Lower leg skin (tissue), 4 donors: ENCODE measurements around the gene CPN1. TPM values are rescaled to one million over a fixed set of nuclear protein-coding genes. Genes with fewer than 3 reads are reported as not detected.

ENCODE experiments used
- DNase-seq, 2 donors: peaks; one replicate each; pipeline ENCODE4 v3.0.0-alpha.2; 2019; ENCODE audit warnings: low spot score in 2 of 2
- H3K4me3 ChIP-seq: fragments of 200-600 bp; sonication (generic); 2 replicates; pipeline ENCODE4 v1.5.1; 2017; ENCODE audit warnings: mild to moderate bottlenecking, low read depth; ENCODE audit not compliant: poor library complexity, severe bottlenecking
- POLR2A ChIP-seq, 2 donors: fragments of 450-650 bp; IDR thresholded peaks; one replicate each; pipeline ENCODE4 v1.6.1; 2016 to 2017; ENCODE audit warnings: antibody characterized with exemption in 2 of 2, mild to moderate bottlenecking in 1 of 2, moderate library complexity in 1 of 2
- WGBS, 2 donors: methylation state at CpG; one replicate each; pipeline ENCODE4 v1.1.5; 2018; 5-methylcytosine and 5-hydroxymethylcytosine counted together
- intact Hi-C: fragments of 100-400 bp; cut with DNase I; formaldehyde crosslinking; loops from one replicate; pipeline ENCODE4 v1.15.0; 2023; ENCODE audit warnings: low total_unique reads
- total RNA-seq, 4 donors: library from RNA; depleted of rRNA; stranded (reverse); fragments of >200 nt; gene quantifications; one replicate each; pipeline ENCODE4 v1.1.0, GENCODE V29; 2016
- TF ChIP-seq, protein P1 (sequence below), 3 donors: fragments of 450-650 bp; IDR thresholded peaks; one replicate each; pipeline ENCODE4 v1.5.1; 2016; ENCODE audit warnings: antibody characterized with exemption in 3 of 3, mild to moderate bottlenecking in 3 of 3, moderate library complexity in 2 of 3

The CPN1 gene
- total RNA-seq, 4 donors from 2014 or later, result not detected

DNA sequence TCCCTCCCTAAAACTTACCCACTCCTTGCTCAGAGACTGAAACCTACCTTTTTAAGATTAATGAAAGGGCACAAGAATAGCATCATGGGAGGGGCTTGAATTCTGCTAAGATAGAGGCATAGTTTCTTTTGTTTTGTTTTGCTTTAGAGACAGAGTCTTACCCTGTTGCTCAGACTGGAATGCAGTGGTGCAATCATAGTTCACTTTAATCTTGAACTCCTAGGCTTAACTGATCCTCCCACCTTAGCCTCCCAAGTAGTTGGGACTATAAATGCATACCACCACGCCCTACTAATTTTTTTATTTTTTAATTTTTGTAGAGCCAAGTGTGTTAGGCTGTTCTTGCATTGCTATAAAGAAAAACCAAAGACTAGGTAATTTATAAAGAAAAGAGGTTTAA lies 54.3 kb downstream of the CPN1 start:
- WGBS, 2 donors, result 100% methylated on average over 1 of the region's 1 CpG
- no peak for TF ChIP-seq POLR2A (IDR thresholded peaks at IDR 0.05)
- TF ChIP-seq, protein P1, sequence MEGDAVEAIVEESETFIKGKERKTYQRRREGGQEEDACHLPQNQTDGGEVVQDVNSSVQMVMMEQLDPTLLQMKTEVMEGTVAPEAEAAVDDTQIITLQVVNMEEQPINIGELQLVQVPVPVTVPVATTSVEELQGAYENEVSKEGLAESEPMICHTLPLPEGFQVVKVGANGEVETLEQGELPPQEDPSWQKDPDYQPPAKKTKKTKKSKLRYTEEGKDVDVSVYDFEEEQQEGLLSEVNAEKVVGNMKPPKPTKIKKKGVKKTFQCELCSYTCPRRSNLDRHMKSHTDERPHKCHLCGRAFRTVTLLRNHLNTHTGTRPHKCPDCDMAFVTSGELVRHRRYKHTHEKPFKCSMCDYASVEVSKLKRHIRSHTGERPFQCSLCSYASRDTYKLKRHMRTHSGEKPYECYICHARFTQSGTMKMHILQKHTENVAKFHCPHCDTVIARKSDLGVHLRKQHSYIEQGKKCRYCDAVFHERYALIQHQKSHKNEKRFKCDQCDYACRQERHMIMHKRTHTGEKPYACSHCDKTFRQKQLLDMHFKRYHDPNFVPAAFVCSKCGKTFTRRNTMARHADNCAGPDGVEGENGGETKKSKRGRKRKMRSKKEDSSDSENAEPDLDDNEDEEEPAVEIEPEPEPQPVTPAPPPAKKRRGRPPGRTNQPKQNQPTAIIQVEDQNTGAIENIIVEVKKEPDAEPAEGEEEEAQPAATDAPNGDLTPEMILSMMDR (IDR thresholded peaks at IDR 0.05), result no peak
- intact Hi-C loops, result no loop called here
- no peak for DNase-seq
- no peak overlapping the region for H3K4me3 ChIP-seq

DNA sequence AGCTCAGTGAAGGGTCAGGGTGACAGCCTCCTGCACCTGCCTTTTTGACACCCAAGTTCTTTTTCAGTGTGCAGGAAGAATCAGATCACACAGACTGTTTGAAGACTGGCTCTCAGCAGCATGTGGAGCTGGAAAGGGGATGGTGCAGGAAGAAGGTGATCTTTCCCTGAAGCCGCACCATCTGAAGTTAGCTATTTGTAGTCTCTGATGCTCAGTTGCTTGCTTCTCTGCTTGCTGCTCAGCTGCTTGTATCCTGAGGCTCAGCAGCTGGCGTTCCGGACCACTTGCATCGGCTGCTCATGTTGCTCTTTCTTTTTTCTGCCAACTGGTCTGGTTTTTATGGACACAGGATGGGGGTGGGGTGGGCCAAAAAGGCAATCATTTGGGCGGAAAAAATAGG lies 56.1 kb downstream of the CPN1 start:
- intact Hi-C loops, result no loop called here
- peak in 1 of 2 donors; percentile 78 for DNase-seq
- TF ChIP-seq POLR2A (IDR thresholded peaks at IDR 0.05), result no peak
- 52 to 59% methylated on average over 5 of the region's 5 CpGs for WGBS, 2 donors
- H3K4me3 ChIP-seq, result no peak overlapping the region

DNA sequence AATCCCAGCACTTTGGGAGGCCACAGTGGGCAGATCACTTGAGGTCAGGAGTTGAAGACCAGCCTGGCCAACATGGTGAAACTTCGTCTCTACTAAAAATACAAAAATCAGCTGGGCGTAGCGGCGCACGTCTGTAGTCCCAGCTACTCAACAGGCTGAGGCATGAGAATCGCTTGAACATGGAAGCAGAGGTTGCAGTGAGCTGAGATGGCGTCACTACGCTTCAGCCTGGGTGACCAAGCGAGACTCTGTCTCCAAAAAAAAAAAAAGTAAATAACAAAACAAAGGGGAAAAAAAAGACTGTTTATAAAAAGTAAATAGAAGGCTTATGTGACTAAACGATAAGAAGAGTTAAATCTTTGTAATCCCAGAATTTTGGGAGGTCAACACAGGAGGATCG lies 56.9 kb downstream of the CPN1 start:
- intact Hi-C loops, result no loop called here
- H3K4me3 ChIP-seq, result no peak overlapping the region
- WGBS, 2 donors, result 93 to 96% methylated on average over 11 of the region's 11 CpGs
- no peak for TF ChIP-seq POLR2A (IDR thresholded peaks at IDR 0.05)
- TF ChIP-seq, protein P1 (IDR thresholded peaks at IDR 0.05), result no peak
- DNase-seq, result peak in 1 of 2 donors; percentile 37

DNA sequence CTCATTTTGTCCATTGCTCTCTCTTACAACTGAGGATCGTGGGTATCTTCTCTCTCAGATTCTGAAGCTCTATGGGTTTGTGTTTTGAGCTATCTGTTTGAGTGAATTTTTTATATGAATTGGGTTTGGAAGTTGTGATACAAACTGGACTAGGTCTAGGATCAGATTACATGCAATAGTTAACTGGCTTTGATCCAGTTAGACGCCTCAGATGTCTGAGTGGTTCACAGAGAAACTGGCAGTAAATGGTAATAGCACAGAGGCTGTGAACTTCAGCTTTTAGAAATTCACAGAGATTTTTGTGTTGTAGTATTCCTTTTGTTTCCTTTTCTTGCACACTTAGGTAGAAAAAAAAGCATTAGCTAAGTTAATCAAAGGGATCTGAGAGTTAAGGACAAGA lies 59.3 kb downstream of the CPN1 start:
- no peak for TF ChIP-seq POLR2A (IDR thresholded peaks at IDR 0.05)
- TF ChIP-seq, protein P1 (IDR thresholded peaks at IDR 0.05), result no peak
- intact Hi-C loops, result no loop called here
- H3K4me3 ChIP-seq, result no peak overlapping the region
- WGBS, 2 donors, result 61 to 63% methylated on average over 2 of the region's 2 CpGs
- DNase-seq, result no peak

DNA sequence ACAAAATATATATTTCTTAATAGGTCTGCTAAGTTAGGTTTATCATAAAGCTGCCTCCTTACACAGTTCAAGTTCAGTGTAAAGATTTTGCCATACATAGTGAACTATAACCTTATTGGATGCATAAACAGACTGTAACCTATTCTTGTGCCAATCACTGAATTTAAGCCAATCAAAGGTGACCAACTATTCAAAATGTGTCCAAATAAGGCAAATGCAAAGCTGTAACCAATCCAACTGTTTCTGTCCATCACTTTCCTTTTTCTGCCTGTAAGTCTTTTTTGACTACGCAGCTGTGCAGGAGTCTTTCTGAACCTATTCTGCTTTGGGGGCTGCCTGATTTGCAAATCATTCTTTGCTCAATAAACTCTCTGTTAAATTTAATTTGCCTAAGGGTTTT lies 60.3 kb downstream of the CPN1 start:
- TF ChIP-seq POLR2A (IDR thresholded peaks at IDR 0.05), result no peak
- TF ChIP-seq, protein P1 (IDR thresholded peaks at IDR 0.05), result no peak
- intact Hi-C loops, result no loop called here
- no peak for DNase-seq
- 86 to 93% methylated on average over 1 of the region's 1 CpG for WGBS, 2 donors
- no peak overlapping the region for H3K4me3 ChIP-seq

DNA sequence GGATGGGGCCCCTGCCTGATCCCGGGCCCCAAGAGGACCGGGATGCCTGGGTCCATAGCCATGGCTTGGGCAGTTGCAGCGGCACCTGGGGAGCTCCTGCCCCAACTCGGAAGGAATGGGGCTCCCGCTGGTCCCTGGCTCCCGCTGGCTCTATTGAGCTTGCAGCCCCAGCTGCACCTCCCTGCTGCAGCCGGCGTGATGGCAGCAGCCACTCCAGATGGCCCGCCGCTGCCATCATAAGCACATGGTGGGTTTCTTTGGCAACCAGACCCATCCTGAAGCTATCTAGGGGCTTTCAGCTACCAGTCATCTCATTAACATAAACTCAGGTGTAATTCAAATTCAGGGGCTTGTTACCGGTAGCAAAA lies 60.8 kb downstream of the CPN1 start:
- H3K4me3 ChIP-seq, result no peak overlapping the region
- DNase-seq, result peak in 1 of 2 donors; percentile 54
- TF ChIP-seq, protein P1 (IDR thresholded peaks at IDR 0.05), result no peak
- TF ChIP-seq POLR2A (IDR thresholded peaks at IDR 0.05), result no peak
- 73 to 77% methylated on average over 6 to 11 of the region's 11 CpGs for WGBS, 2 donors
- intact Hi-C loops, result no loop called here
